SK-N-MC (cell line): ENCODE data around the gene FNDC3A.

Experiments used
- EZH2 ChIP-seq: fragments of 200-600 bp; sonication (generic); IDR thresholded peaks from one replicate; pipeline ENCODE4 v1.6.1; 2017; ENCODE audit warnings: antibody characterized with exemption
- FOXP2 ChIP-seq: optimal IDR thresholded peaks from 2 replicates; pipeline ENCODE3; 2011; ENCODE audit warnings: mild to moderate bottlenecking, moderate library complexity; ENCODE audit not compliant: insufficient read depth; ENCODE audit errors: extremely low read length, control extremely low read depth
- POLR2AphosphoS5 ChIP-seq: IDR thresholded peaks from 2 replicates; pipeline ENCODE4 v1.6.1; 2012; ENCODE audit warnings: mild to moderate bottlenecking, low read depth, low read length, borderline replicate concordance

- no peak for TF ChIP-seq EZH2
- TF ChIP-seq POLR2AphosphoS5 = no peak
- no peak for TF ChIP-seq FOXP2
Measured at GRCh38 chr13:49066856-49067255, 91.1 kb downstream of the FNDC3A start.
